Caco-2 (cell line): Measurements from ENCODE around the gene SLC22A12. TPM values are rescaled to one million over a fixed set of nuclear protein-coding genes. Genes with fewer than 3 reads are reported as not detected.

Experiments used
- BruUV-seq: library from RNA; stranded (reverse); fragments of 400-500 nt; replicated peaks from 2 replicates; lab custom pipeline; 2021; lab: Mats Ljungman, UMichigan
- CTCF ChIA-PET: fragments of 300-600 bp; sonication (Branson Sonifier 250); formaldehyde crosslinking; loops from one replicate; lab custom pipeline; 2022; ENCODE audit warnings: antibody characterized with exemption; lab: Charles Lee
- POLR2A ChIA-PET: fragments of 300-600 bp; sonication (Branson Sonifier 250); formaldehyde crosslinking; loops from one replicate; lab custom pipeline; 2022; ENCODE audit warnings: antibody characterized with exemption; lab: Charles Lee
- DNase-seq, 2 experiments: peaks; one replicate each; pipeline versions ENCODE4 v3.0.0 to v3.0.0-alpha.2; 2020 to 2022
- H3K27me3 ChIP-seq: replicated peaks from 2 replicates; pipeline ENCODE4 v1.6.0; 2011; ENCODE audit warnings: low read length; ENCODE audit not compliant: control insufficient read depth, insufficient read depth
- H3K36me3 ChIP-seq: 2 replicates; pipeline ENCODE4 v1.5.1; 2011; ENCODE audit warnings: low read length; ENCODE audit not compliant: control insufficient read depth, insufficient read depth
- H3K4me1 ChIP-seq: fragments of 250-450 bp; sonication (Bioruptor Pico); 2 replicates; pipeline ENCODE4 v1.5.1; 2020; ENCODE audit warnings: mild to moderate bottlenecking
- H3K4me3 ChIP-seq: 2 replicates; pipeline ENCODE4 v1.5.1; 2011; ENCODE audit warnings: low read depth, mild to moderate bottlenecking, control low read depth, low read length
- H3K9me3 ChIP-seq: fragments of 250-450 bp; sonication (Bioruptor Pico); 2 replicates; pipeline ENCODE4 v1.5.1; 2020; ENCODE audit warnings: mild to moderate bottlenecking, moderate library complexity
- H3K27ac Mint-ChIP-seq: one replicate; pipeline ENCODE4 v1.8.0; 2022; ENCODE audit warnings: mixed read lengths; ENCODE audit not compliant: unreplicated experiment
- H3K27me3 Mint-ChIP-seq: one replicate; pipeline ENCODE4 v1.8.0; 2022; ENCODE audit warnings: mixed read lengths; ENCODE audit not compliant: insufficient read depth, unreplicated experiment
- H3K36me3 Mint-ChIP-seq: one replicate; pipeline ENCODE4 v1.8.0; 2022; ENCODE audit warnings: mild to moderate bottlenecking, mixed read lengths; ENCODE audit not compliant: insufficient read depth, unreplicated experiment
- H3K4me1 Mint-ChIP-seq: one replicate; pipeline ENCODE4 v1.8.0; 2022; ENCODE audit warnings: low read depth, mixed read lengths; ENCODE audit not compliant: unreplicated experiment
- H3K4me3 Mint-ChIP-seq: one replicate; pipeline ENCODE4 v1.8.0; 2022; ENCODE audit warnings: mild to moderate bottlenecking, moderate library complexity, mixed read lengths; ENCODE audit not compliant: unreplicated experiment
- H3K9me3 Mint-ChIP-seq: one replicate; pipeline ENCODE4 v1.8.0; 2022; ENCODE audit warnings: mixed read lengths; ENCODE audit not compliant: unreplicated experiment
- CTCF ChIP-seq, 2 experiments: fragments of 200-600 bp in 1 of 2; IDR thresholded peaks; 1 replicate in 1 of 2; 2 replicates in 1 of 2; pipeline versions ENCODE4 v1.5.1 to v1.8.0; 2011 to 2022; ENCODE audit warnings: antibody characterized with exemption in 1 of 2, control low read depth in 1 of 2, inconsistent platforms in 1 of 2, low read depth in 1 of 2, low read length in 1 of 2, mild to moderate bottlenecking in 1 of 2, moderate library complexity in 1 of 2; ENCODE audit not compliant: insufficient read depth in 1 of 2, severe bottlenecking in 1 of 2, unreplicated experiment in 1 of 2
- intact Hi-C: fragments of 100-400 bp; cut with micrococcal nuclease; formaldehyde crosslinking; loops from one replicate; pipeline ENCODE4 v1.10.0; 2022; ENCODE audit not compliant: unreplicated experiment
- total RNA-seq: library from RNA; stranded (reverse); gene quantifications from 2 replicates; pipeline ENCODE4 v1.2.3, GENCODE V29; 2022

The SLC22A12 gene
- total RNA-seq, 1 experiment from 2014 or later: not detected

- H3K27me3 ChIP-seq: no peaks in the 10 kb centered on the region
- Mint-ChIP-seq H3K27ac (peak overlapping the region; percentile 70), H3K36me3 (peaks cover 17% of the 10 kb centered on the region), H3K4me1 (peaks cover 26% of the 10 kb centered on the region), H3K9me3 (no peaks in the 10 kb centered on the region), H3K27me3 (no peaks in the 10 kb centered on the region), H3K4me3 (no peak overlapping the region)
- BruUV-seq: no TSS peak
- H3K9me3 ChIP-seq: no peaks in the 10 kb centered on the region
- intact Hi-C loops: loop anchor here (5.0 kb wide), 1 partner anchor 122 kb away; no protein-coding TSS in a partner anchor
- ChIA-PET CTCF (no interaction called here), POLR2A (no interaction called here)
- no peak overlapping the region for H3K4me3 ChIP-seq
- H3K36me3 ChIP-seq: no peaks in the 10 kb centered on the region
- TF ChIP-seq CTCF (IDR thresholded peaks at IDR 0.05; ENCODE audit: insufficient read depth in 1 of 2, low read depth in 1 of 2, low read length in 1 of 2, severe bottlenecking in 1 of 2, unreplicated experiment in 1 of 2): no peak
- DNase-seq: no peak
- H3K4me1 ChIP-seq: peaks cover 38% of the 10 kb centered on the region
These were observed 21.6 kb upstream of the SLC22A12 start for GRCh38 chr11:64569300-64569970.

- POLR2A ChIA-PET: interaction anchor here (0.6 kb wide), 1 partner anchor 10 kb away, joined by 3 read pairs; no protein-coding TSS in a partner anchor
- TF ChIP-seq CTCF (IDR thresholded peaks at IDR 0.05; ENCODE audit: insufficient read depth in 1 of 2, low read depth in 1 of 2, low read length in 1 of 2, severe bottlenecking in 1 of 2, unreplicated experiment in 1 of 2): no peak
- H3K36me3 ChIP-seq: no peaks in the 10 kb centered on the region
- Mint-ChIP-seq H3K9me3 (no peaks in the 10 kb centered on the region), H3K4me1 (peaks cover 21% of the 10 kb centered on the region), H3K36me3 (peaks cover 17% of the 10 kb centered on the region), H3K27ac (no peak overlapping the region), H3K27me3 (no peaks in the 10 kb centered on the region), H3K4me3 (no peak overlapping the region)
- no peak overlapping the region for H3K4me3 ChIP-seq
- intact Hi-C loops: no loop called here
- H3K27me3 ChIP-seq: no peaks in the 10 kb centered on the region
- H3K4me1 ChIP-seq: peaks cover 29% of the 10 kb centered on the region
- H3K9me3 ChIP-seq: no peaks in the 10 kb centered on the region
- CTCF ChIA-PET: no interaction called here
- no TSS peak for BruUV-seq
- DNase-seq: no peak
These were observed 20.7 kb upstream of the SLC22A12 start for GRCh38 chr11:64570341-64570740.

- ChIA-PET CTCF (no interaction called here), POLR2A (no interaction called here)
- Mint-ChIP-seq H3K36me3 (peaks cover 10% of the 10 kb centered on the region), H3K4me1 (peaks cover 21% of the 10 kb centered on the region), H3K4me3 (no peak overlapping the region), H3K27me3 (no peaks in the 10 kb centered on the region), H3K9me3 (no peaks in the 10 kb centered on the region), H3K27ac (peak overlapping the region; percentile 24)
- Histone ChIP-seq H3K27me3 (no peaks in the 10 kb centered on the region), H3K36me3 (no peaks in the 10 kb centered on the region), H3K4me1 (peaks cover 22% of the 10 kb centered on the region), H3K9me3 (no peaks in the 10 kb centered on the region), H3K4me3 (no peak overlapping the region)
- intact Hi-C loops: no loop called here
- no peak for TF ChIP-seq CTCF (IDR thresholded peaks at IDR 0.05; ENCODE audit: insufficient read depth in 1 of 2, low read depth in 1 of 2, low read length in 1 of 2, severe bottlenecking in 1 of 2, unreplicated experiment in 1 of 2)
- no peak for DNase-seq
- BruUV-seq: no TSS peak
These were observed 20.0 kb upstream of the SLC22A12 start for GRCh38 chr11:64571050-64571409.
